T-helper 17 cell (primary cell): ENCODE results near the gene PLXNA4. TPM values are rescaled to one million over a fixed set of nuclear protein-coding genes. Genes with fewer than 3 reads are reported as not detected.

Experiments
- ATAC-seq: fragments of 150-1000 bp; cut with Tn5 transposase; 2 replicates; pipeline ENCODE4 v1.10.0; 2021; ENCODE audit warnings: mild to moderate bottlenecking, moderate library complexity
- DNase-seq, 3 donors: peaks; one replicate each; pipeline versions ENCODE4 v3.0.0 to v3.0.0-alpha.2; 2020 to 2021
- H3K9me3 ChIP-seq: one replicate; pipeline ENCODE4 v1.7.0; 2013; ENCODE audit warnings: low read length, mild to moderate bottlenecking; ENCODE audit not compliant: control insufficient read depth, poor library complexity, severe bottlenecking
- H3K27ac Mint-ChIP-seq: one replicate; pipeline ENCODE4 v1.8.0; 2022; ENCODE audit warnings: mild to moderate bottlenecking, moderate library complexity, mixed read lengths
- H3K27me3 Mint-ChIP-seq: one replicate; pipeline ENCODE4 v1.8.0; 2022; ENCODE audit warnings: mixed read lengths
- H3K36me3 Mint-ChIP-seq: one replicate; pipeline ENCODE4 v1.8.0; 2022; ENCODE audit warnings: low read depth, mixed read lengths
- H3K4me1 Mint-ChIP-seq: one replicate; pipeline ENCODE4 v1.8.0; 2022; ENCODE audit warnings: mild to moderate bottlenecking, mixed read lengths
- H3K4me3 Mint-ChIP-seq: one replicate; pipeline ENCODE4 v1.8.0; 2022; ENCODE audit warnings: mild to moderate bottlenecking, moderate library complexity, mixed read lengths
- total RNA-seq, 4 donors: library from RNA in 2 of 4; stranded (reverse) in 2 of 4; gene quantifications; one replicate each; pipeline ENCODE4 v1.2.3 and lab custom pipeline; 2022 to 2026

The PLXNA4 gene
- total RNA-seq, 2 donors from 2014 or later: 9.5 to 11.7 TPM

- Mint-ChIP-seq H3K4me3 (no peak overlapping the region), H3K36me3 (no peaks in the 10 kb centered on the region), H3K27me3 (peaks cover 22% of the 10 kb centered on the region), H3K4me1 (no peaks in the 10 kb centered on the region), H3K27ac (no peak overlapping the region)
- H3K9me3 ChIP-seq: no peaks in the 10 kb centered on the region
- DNase-seq (no peak), ATAC-seq (no peak)
Observed at GRCh38 chr7:132073920-132074589, 502.2 kb downstream of the PLXNA4 start.
